Mesenchymal stem cell (in vitro differentiated cells and primary cell): ENCODE data around the gene PARD3B.

Experiments
- DNase-seq: peaks from one replicate; pipeline ENCODE4 v3.0.0-alpha.2; 2013
- H2AFZ ChIP-seq: one replicate; pipeline ENCODE4 v1.6.1; 2013; ENCODE audit warnings: low read depth, mild to moderate bottlenecking, control low read depth, inconsistent platforms, low read length, moderate library complexity
- H2AK5ac ChIP-seq: 2 replicates; pipeline ENCODE4 v1.6.1; 2013; ENCODE audit warnings: low read length, moderate library complexity, mild to moderate bottlenecking, inconsistent platforms; ENCODE audit not compliant: severe bottlenecking
- H2BK120ac ChIP-seq: one replicate; pipeline ENCODE4 v1.6.1; 2013; ENCODE audit warnings: low read depth, mild to moderate bottlenecking, inconsistent platforms, low read length, moderate library complexity
- H2BK12ac ChIP-seq, 2 experiments: one replicate each; pipeline ENCODE4 v1.6.1; 2013; ENCODE audit warnings: inconsistent platforms in 2 of 2, low read length in 2 of 2, mild to moderate bottlenecking in 2 of 2, moderate library complexity in 2 of 2, control low read depth in 1 of 2
- H2BK15ac ChIP-seq: one replicate; pipeline ENCODE4 v1.6.1; 2013; ENCODE audit warnings: mild to moderate bottlenecking, low read depth, inconsistent platforms; ENCODE audit not compliant: poor library complexity, severe bottlenecking
- H2BK5ac ChIP-seq: 2 replicates; pipeline ENCODE4 v1.6.1; 2013; ENCODE audit warnings: low read depth, mild to moderate bottlenecking, low read length, control low read depth, inconsistent platforms; ENCODE audit not compliant: poor library complexity, severe bottlenecking
- H3K14ac ChIP-seq, 2 experiments: one replicate each; pipeline ENCODE4 v1.6.1; 2013; ENCODE audit warnings: inconsistent platforms in 2 of 2, low read length in 2 of 2, control low read depth in 1 of 2, mild to moderate bottlenecking in 1 of 2, moderate library complexity in 1 of 2
- H3K18ac ChIP-seq, 2 experiments: one replicate each; pipeline ENCODE4 v1.6.1; 2013; ENCODE audit warnings: inconsistent platforms in 2 of 2, low read length in 2 of 2, control low read depth in 1 of 2, low read depth in 1 of 2, mild to moderate bottlenecking in 1 of 2
- H3K23ac ChIP-seq, 2 experiments: one replicate each; pipeline ENCODE4 v1.6.1; 2013; ENCODE audit warnings: inconsistent platforms in 2 of 2, low read length in 2 of 2, mild to moderate bottlenecking in 2 of 2, moderate library complexity in 2 of 2, control low read depth in 1 of 2
- H3K27ac ChIP-seq: 2 replicates; pipeline ENCODE4 v1.5.1; 2013; ENCODE audit warnings: mild to moderate bottlenecking, moderate library complexity, low read length, control low read depth, inconsistent platforms; ENCODE audit not compliant: poor library complexity, severe bottlenecking
- H3K27me3 ChIP-seq, 2 experiments: 2 replicates each; pipeline versions ENCODE4 v1.6.1 to v1.7.0; 2013; ENCODE audit warnings: low read length in 2 of 2, mild to moderate bottlenecking in 2 of 2, moderate library complexity in 2 of 2, control low read depth in 1 of 2, inconsistent platforms in 1 of 2; ENCODE audit not compliant: control insufficient read depth in 1 of 2, insufficient read depth in 1 of 2
- H3K36me3 ChIP-seq, 2 experiments: 2 replicates each; pipeline versions ENCODE4 v1.6.1 to v1.7.0; 2013; ENCODE audit warnings: low read length in 2 of 2, control low read depth in 1 of 2, inconsistent platforms in 1 of 2, low read depth in 1 of 2, mild to moderate bottlenecking in 1 of 2; ENCODE audit not compliant: insufficient read depth in 2 of 2, control insufficient read depth in 1 of 2
- H3K4ac ChIP-seq, 2 experiments: one replicate each; pipeline ENCODE4 v1.6.1; 2013; ENCODE audit warnings: inconsistent platforms in 2 of 2, low read length in 2 of 2, mild to moderate bottlenecking in 2 of 2, moderate library complexity in 2 of 2, control low read depth in 1 of 2, low read depth in 1 of 2
- H3K4me1 ChIP-seq: 2 replicates; pipeline ENCODE4 v1.6.1; 2013; ENCODE audit warnings: low read depth, low read length, control low read depth; ENCODE audit not compliant: control insufficient read depth, insufficient read depth
- H3K4me2 ChIP-seq: 2 replicates; pipeline ENCODE4 v1.6.1; 2013; ENCODE audit warnings: low read length, mild to moderate bottlenecking, inconsistent platforms; ENCODE audit not compliant: poor library complexity, severe bottlenecking
- H3K4me3 ChIP-seq, 2 experiments: 2 replicates each; pipeline versions ENCODE4 v1.5.1 to v1.7.0; 2013; ENCODE audit warnings: low read length in 2 of 2, mild to moderate bottlenecking in 2 of 2, control low read depth in 1 of 2, low read depth in 1 of 2; ENCODE audit not compliant: insufficient read depth in 1 of 2
- H3K79me1 ChIP-seq: replicated peaks from 2 replicates; pipeline ENCODE4 v1.6.1; 2013; ENCODE audit warnings: mild to moderate bottlenecking, control low read depth, low read length, inconsistent platforms; ENCODE audit not compliant: poor library complexity, severe bottlenecking
- H3K9ac ChIP-seq: 2 replicates; pipeline ENCODE4 v1.7.0; 2013; ENCODE audit warnings: mild to moderate bottlenecking, low read length, moderate library complexity
- H3K9me3 ChIP-seq: 2 replicates; pipeline ENCODE4 v1.7.0; 2013; ENCODE audit warnings: mild to moderate bottlenecking, low read length; ENCODE audit not compliant: control insufficient read depth
- H4K8ac ChIP-seq: one replicate; pipeline ENCODE4 v1.6.1; 2013; ENCODE audit warnings: inconsistent platforms, mild to moderate bottlenecking, low read length, moderate library complexity
- H4K91ac ChIP-seq: one replicate; pipeline ENCODE4 v1.6.1; 2013; ENCODE audit warnings: mild to moderate bottlenecking, low read length, inconsistent platforms
- WGBS: methylation state at CpG from one replicate; pipeline ENCODE4 v1.1.7; 2013; ENCODE audit warnings: mixed read lengths; 5-methylcytosine and 5-hydroxymethylcytosine counted together

Gene PARD3B

GRCh38 chr2:204664708-204665121 is 119.4 kb downstream of the PARD3B start:
- H4K8ac ChIP-seq = no peak overlapping the region
- H3K18ac ChIP-seq = no peak overlapping the region
- no peak overlapping the region for H3K23ac ChIP-seq
- DNase-seq = peak; percentile 42
- H4K91ac ChIP-seq = no peak overlapping the region
- 3% methylated on average over 1 of the region's 1 CpG for WGBS
- H2BK5ac ChIP-seq = no peak overlapping the region
- no peak overlapping the region for H2BK120ac ChIP-seq
- peak overlapping the region; percentile 97 for H3K27ac ChIP-seq
- H3K4me3 ChIP-seq = no peak overlapping the region
- H3K9me3 ChIP-seq = no peaks in the 10 kb centered on the region
- no peak overlapping the region for H2AFZ ChIP-seq
- no peak overlapping the region for H3K14ac ChIP-seq
- no peaks in the 10 kb centered on the region for H3K27me3 ChIP-seq
- H3K4me2 ChIP-seq = no peak overlapping the region
- H3K4ac ChIP-seq = no peak overlapping the region
- no peak overlapping the region for H2BK15ac ChIP-seq
- peak overlapping the region; percentile 73 for H3K9ac ChIP-seq
- H2AK5ac ChIP-seq = no peak overlapping the region
- no peaks in the 10 kb centered on the region for H3K4me1 ChIP-seq
- no peaks in the 10 kb centered on the region for H3K36me3 ChIP-seq
- peaks cover 3% of the 10 kb centered on the region for H3K79me1 ChIP-seq
- H2BK12ac ChIP-seq = no peak overlapping the region

GRCh38 chr2:204665207-204665606 is 119.9 kb downstream of the PARD3B start:
- H3K4me2 ChIP-seq = no peak overlapping the region
- H3K27ac ChIP-seq = peak overlapping the region; percentile 97
- no peak overlapping the region for H2BK15ac ChIP-seq
- H4K91ac ChIP-seq = peak overlapping the region; percentile 76
- peak overlapping the region; percentile 63 for H2AK5ac ChIP-seq
- peaks cover 5% of the 10 kb centered on the region for H3K79me1 ChIP-seq
- peak overlapping the region; percentile 55 for H2BK120ac ChIP-seq
- H2BK5ac ChIP-seq = peak overlapping the region; percentile 73
- H3K23ac ChIP-seq = no peak overlapping the region
- peak; percentile 22 for DNase-seq
- H3K9ac ChIP-seq = peak overlapping the region; percentile 73
- H3K4ac ChIP-seq = no peak overlapping the region
- H3K27me3 ChIP-seq = no peaks in the 10 kb centered on the region
- H2AFZ ChIP-seq = no peak overlapping the region
- H3K36me3 ChIP-seq = no peaks in the 10 kb centered on the region
- 0% methylated on average over 1 of the region's 1 CpG for WGBS
- H2BK12ac ChIP-seq = no peak overlapping the region
- H3K4me3 ChIP-seq = no peak overlapping the region
- peak overlapping the region; percentile 59 for H4K8ac ChIP-seq
- H3K18ac ChIP-seq = peak overlapping the region in 1 of 2 experiments; percentile 76
- no peak overlapping the region for H3K14ac ChIP-seq
- no peaks in the 10 kb centered on the region for H3K9me3 ChIP-seq
- H3K4me1 ChIP-seq = no peaks in the 10 kb centered on the region

- Histone ChIP-seq H3K27ac (peak overlapping the region; percentile 97), H3K4ac (no peak overlapping the region), H2BK5ac (no peak overlapping the region), H2BK12ac (no peak overlapping the region), H3K4me3 (no peak overlapping the region), H3K79me1 (peaks cover 5% of the 10 kb centered on the region), H2AK5ac (no peak overlapping the region), H3K36me3 (no peaks in the 10 kb centered on the region), H3K23ac (no peak overlapping the region), H2BK120ac (no peak overlapping the region), H3K9ac (peak overlapping the region; percentile 7), H4K8ac (no peak overlapping the region), H3K4me2 (no peak overlapping the region), H3K18ac (no peak overlapping the region), H3K4me1 (no peaks in the 10 kb centered on the region), H3K27me3 (no peaks in the 10 kb centered on the region), H4K91ac (no peak overlapping the region), H2BK15ac (no peak overlapping the region), H3K9me3 (no peaks in the 10 kb centered on the region), H3K14ac (no peak overlapping the region), H2AFZ (no peak overlapping the region)
- WGBS = 77% methylated on average over 2 of the region's 2 CpGs
- DNase-seq = no peak
These were observed 120.5 kb downstream of the PARD3B start for GRCh38 chr2:204665771-204666170.

- no peak overlapping the region for H4K91ac ChIP-seq
- no peak overlapping the region for H3K14ac ChIP-seq
- H3K9ac ChIP-seq = no peak overlapping the region
- no peak overlapping the region for H2BK15ac ChIP-seq
- H3K36me3 ChIP-seq = no peaks in the 10 kb centered on the region
- no peak overlapping the region for H3K4ac ChIP-seq
- H3K9me3 ChIP-seq = no peaks in the 10 kb centered on the region
- peak overlapping the region in 1 of 2 experiments; percentile 63 for H2BK12ac ChIP-seq
- no peak overlapping the region for H3K27ac ChIP-seq
- H3K79me1 ChIP-seq = peaks cover 10% of the 10 kb centered on the region
- 100% methylated on average over 2 of the region's 2 CpGs for WGBS
- no peaks in the 10 kb centered on the region for H3K4me1 ChIP-seq
- no peak overlapping the region for H2AFZ ChIP-seq
- H2BK5ac ChIP-seq = no peak overlapping the region
- H3K27me3 ChIP-seq = no peaks in the 10 kb centered on the region
- no peak overlapping the region for H3K4me2 ChIP-seq
- H2AK5ac ChIP-seq = no peak overlapping the region
- peak; percentile 6 for DNase-seq
- H3K18ac ChIP-seq = no peak overlapping the region
- H3K23ac ChIP-seq = no peak overlapping the region
- no peak overlapping the region for H4K8ac ChIP-seq
- no peak overlapping the region for H2BK120ac ChIP-seq
- H3K4me3 ChIP-seq = no peak overlapping the region
These were observed 122.7 kb downstream of the PARD3B start for GRCh38 chr2:204667990-204668389.
